Nephron (organoid): ENCODE results near the gene ST8SIA5.
A peak's percentile ranks its signal among the peaks of the same experiment; 100 is the strongest.

Experiments
- H3K27ac Mint-ChIP-seq, 3 experiments: 2 replicates each; pipeline ENCODE4 v1.8.0; 2020; ENCODE audit warnings: mixed read lengths in 3 of 3, mild to moderate bottlenecking in 2 of 3, moderate library complexity in 1 of 3
- H3K27me3 Mint-ChIP-seq: 2 replicates; pipeline ENCODE4 v1.8.0; 2021; ENCODE audit warnings: low read depth, mild to moderate bottlenecking, moderate library complexity, mixed read lengths
- H3K36me3 Mint-ChIP-seq: 2 replicates; pipeline ENCODE4 v1.8.0; 2020; ENCODE audit warnings: low read depth, mixed read lengths
- H3K4me1 Mint-ChIP-seq: 2 replicates; pipeline ENCODE4 v1.8.0; 2020; ENCODE audit warnings: mixed read lengths
- H3K4me3 Mint-ChIP-seq, 3 experiments: 2 replicates each; pipeline ENCODE4 v1.8.0; 2020; ENCODE audit warnings: mild to moderate bottlenecking in 3 of 3, mixed read lengths in 3 of 3, moderate library complexity in 2 of 3
- H3K9me3 Mint-ChIP-seq: 2 replicates; pipeline ENCODE4 v1.8.0; 2020; ENCODE audit warnings: mixed read lengths
- TF ChIP-seq, protein P1 (sequence below), 3 experiments: fragments of 200-600 bp; sonication (generic); IDR thresholded peaks; one replicate each; pipeline ENCODE4 v1.5.0; 2021; ENCODE audit warnings: antibody characterized with exemption in 3 of 3; ENCODE audit not compliant: unreplicated experiment in 3 of 3

Gene ST8SIA5

DNA sequence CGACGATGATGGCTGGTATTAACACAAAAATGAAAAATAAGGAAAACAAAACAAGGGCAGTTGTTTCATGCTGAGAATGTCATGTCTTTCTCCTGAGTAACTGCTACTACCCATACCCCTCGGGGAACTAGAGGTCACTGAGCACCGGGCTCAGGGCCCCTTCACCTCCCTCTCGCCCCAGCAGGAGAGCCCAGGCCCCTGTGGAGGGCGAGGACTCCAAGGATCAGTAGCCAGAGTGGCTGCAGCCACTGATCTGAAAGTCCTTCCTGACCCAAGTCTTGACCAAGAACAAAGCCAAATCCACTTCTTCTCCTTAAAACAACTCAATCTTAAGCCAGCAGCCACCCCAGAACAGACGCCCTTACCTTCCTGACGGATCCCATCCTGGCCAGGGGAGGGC lies 25.5 kb downstream of the ST8SIA5 start:
- TF ChIP-seq, protein P1, sequence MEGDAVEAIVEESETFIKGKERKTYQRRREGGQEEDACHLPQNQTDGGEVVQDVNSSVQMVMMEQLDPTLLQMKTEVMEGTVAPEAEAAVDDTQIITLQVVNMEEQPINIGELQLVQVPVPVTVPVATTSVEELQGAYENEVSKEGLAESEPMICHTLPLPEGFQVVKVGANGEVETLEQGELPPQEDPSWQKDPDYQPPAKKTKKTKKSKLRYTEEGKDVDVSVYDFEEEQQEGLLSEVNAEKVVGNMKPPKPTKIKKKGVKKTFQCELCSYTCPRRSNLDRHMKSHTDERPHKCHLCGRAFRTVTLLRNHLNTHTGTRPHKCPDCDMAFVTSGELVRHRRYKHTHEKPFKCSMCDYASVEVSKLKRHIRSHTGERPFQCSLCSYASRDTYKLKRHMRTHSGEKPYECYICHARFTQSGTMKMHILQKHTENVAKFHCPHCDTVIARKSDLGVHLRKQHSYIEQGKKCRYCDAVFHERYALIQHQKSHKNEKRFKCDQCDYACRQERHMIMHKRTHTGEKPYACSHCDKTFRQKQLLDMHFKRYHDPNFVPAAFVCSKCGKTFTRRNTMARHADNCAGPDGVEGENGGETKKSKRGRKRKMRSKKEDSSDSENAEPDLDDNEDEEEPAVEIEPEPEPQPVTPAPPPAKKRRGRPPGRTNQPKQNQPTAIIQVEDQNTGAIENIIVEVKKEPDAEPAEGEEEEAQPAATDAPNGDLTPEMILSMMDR (IDR thresholded peaks at IDR 0.05; ENCODE audit: unreplicated experiment in 3 of 3) = no peak
- H3K27ac Mint-ChIP-seq = no peak overlapping the region

DNA sequence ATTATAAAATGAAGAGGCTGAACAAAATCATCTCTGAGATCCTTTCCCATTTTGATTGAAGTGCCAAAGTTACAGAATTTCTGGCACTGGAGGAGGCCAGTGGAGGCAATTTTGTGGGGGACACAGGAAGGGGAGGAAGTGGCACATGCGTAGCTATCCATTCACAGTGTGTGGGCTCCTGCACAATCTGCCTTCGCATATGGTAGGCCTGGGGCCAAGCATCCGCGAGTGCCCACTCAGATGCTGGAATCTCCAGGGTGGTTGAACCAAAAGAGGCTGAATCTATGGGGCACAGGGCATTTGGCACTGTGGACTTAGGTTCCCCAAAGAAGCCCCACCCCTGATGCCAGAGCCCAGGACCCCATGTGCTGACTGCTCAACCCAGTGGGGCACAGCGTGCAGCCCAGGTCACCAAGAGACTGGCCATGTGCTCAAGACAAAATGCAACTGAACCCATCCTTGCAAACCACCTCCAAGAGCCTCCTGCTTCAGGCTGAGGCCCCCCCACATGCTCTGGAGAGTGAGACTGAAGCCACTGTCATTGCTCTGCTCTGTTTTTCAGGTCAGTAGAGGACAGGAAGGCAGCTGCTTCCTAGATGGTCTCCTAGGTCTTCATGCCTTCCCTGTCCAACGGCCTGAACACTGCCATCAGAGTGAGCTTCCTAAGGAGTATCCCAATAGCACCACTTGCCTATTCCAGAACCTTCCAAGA lies 28.5 kb downstream of the ST8SIA5 start:
- Mint-ChIP-seq H3K4me3 (no peak overlapping the region), H3K4me1 (no peaks in the 10 kb centered on the region), H3K36me3 (peaks cover 4% of the 10 kb centered on the region), H3K27ac (no peak overlapping the region), H3K9me3 (peaks cover 23% of the 10 kb centered on the region), H3K27me3 (peaks cover 4% of the 10 kb centered on the region)
- TF ChIP-seq, protein P1 (IDR thresholded peaks at IDR 0.05; ENCODE audit: unreplicated experiment in 3 of 3) = no peak

More for the DNA sequence above, 25.5 kb downstream of the ST8SIA5 start:
- Mint-ChIP-seq H3K4me3 (no peak overlapping the region), H3K9me3 (peaks cover 23% of the 10 kb centered on the region), H3K4me1 (no peaks in the 10 kb centered on the region), H3K36me3 (peaks cover 4% of the 10 kb centered on the region), H3K27me3 (peaks cover 4% of the 10 kb centered on the region)

DNA sequence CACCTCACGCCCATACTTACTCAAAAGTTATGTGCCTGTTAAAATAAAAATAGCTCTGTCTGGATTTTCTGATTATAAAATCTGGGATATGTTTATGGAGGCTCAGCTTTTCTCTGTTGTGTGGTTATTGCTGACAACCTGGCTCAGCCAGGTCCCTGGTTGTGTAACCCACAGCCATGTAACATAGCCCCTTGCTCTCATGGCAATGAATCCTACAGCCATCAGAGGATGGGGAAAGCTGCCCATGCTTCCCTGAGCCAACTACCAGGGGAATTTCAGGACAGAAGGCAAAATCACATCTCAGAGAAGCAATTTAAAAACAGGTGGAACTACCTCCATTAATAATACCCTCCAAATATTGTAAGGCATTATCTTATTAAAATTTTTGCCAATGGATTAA lies 29.7 kb downstream of the ST8SIA5 start:
- peaks cover 4% of the 10 kb centered on the region for H3K36me3 Mint-ChIP-seq
- peaks cover 4% of the 10 kb centered on the region for H3K27me3 Mint-ChIP-seq
- H3K4me1 Mint-ChIP-seq = no peaks in the 10 kb centered on the region
- TF ChIP-seq, protein P1 (IDR thresholded peaks at IDR 0.05; ENCODE audit: unreplicated experiment in 3 of 3) = no peak
- no peak overlapping the region for H3K4me3 Mint-ChIP-seq
- peaks cover 23% of the 10 kb centered on the region for H3K9me3 Mint-ChIP-seq
- no peak overlapping the region for H3K27ac Mint-ChIP-seq

DNA sequence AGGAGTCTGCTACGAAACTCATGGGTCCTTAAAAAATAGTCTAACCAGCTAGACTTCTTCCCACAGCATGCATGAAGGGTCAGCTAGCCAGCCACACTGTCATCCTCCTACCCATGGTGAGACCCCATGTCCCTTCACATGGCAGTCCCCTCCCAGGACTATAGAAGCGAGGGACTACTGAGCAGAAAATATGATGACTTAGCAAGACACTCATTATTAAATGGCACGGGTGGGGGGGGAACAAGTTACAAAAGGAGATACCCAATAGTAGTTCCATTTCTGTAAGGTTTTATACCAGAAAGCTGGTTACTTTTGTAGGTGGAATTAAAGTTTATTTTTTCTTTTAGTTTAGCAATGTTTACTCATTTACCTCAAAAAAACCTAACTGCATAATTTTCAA lies 31.5 kb downstream of the ST8SIA5 start:
- peaks cover 5% of the 10 kb centered on the region for H3K4me1 Mint-ChIP-seq
- no peak overlapping the region for H3K4me3 Mint-ChIP-seq
- H3K9me3 Mint-ChIP-seq = peaks cover 11% of the 10 kb centered on the region

DNA sequence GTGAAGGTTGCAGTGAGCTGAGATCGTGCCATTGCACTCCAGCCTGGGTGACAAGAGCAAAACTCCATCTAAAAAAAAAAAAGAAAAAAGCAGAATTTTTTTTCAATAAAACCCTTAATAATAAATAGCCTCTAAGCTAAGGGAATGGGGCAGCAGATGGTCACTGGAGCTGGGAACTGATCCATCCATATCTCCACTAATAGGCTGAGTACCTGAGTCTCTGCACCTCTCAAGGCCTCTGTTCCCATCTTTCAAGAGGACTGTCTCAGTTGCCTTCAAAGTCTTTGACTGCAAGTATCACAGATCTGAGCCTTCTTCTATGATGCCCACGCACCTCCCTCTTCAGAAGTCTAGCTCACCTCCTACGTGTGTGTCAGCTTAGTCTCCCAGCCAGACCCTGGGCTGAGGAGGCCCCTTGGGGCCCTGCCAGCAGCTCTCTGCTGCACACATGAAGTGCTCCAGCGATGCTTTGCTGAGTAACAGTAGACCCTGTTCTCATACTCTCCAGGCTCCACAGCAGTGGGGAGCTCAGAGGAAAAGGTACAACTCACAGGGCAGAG lies 32.9 kb downstream of the ST8SIA5 start:
- TF ChIP-seq, protein P1 (IDR thresholded peaks at IDR 0.05; ENCODE audit: unreplicated experiment in 3 of 3) = no peak
- H3K4me3 Mint-ChIP-seq = no peak overlapping the region
- peaks cover 11% of the 10 kb centered on the region for H3K4me1 Mint-ChIP-seq
- peaks cover 4% of the 10 kb centered on the region for H3K27me3 Mint-ChIP-seq
- no peaks in the 10 kb centered on the region for H3K36me3 Mint-ChIP-seq
- H3K9me3 Mint-ChIP-seq = peaks cover 3% of the 10 kb centered on the region
- H3K27ac Mint-ChIP-seq = peak overlapping the region in 1 of 3 experiments; percentile 55

More for the DNA sequence above, 31.5 kb downstream of the ST8SIA5 start:
- Mint-ChIP-seq H3K27ac (no peak overlapping the region), H3K27me3 (peaks cover 4% of the 10 kb centered on the region), H3K36me3 (peaks cover 4% of the 10 kb centered on the region)
- TF ChIP-seq, protein P1 (IDR thresholded peaks at IDR 0.05; ENCODE audit: unreplicated experiment in 3 of 3) = no peak

DNA sequence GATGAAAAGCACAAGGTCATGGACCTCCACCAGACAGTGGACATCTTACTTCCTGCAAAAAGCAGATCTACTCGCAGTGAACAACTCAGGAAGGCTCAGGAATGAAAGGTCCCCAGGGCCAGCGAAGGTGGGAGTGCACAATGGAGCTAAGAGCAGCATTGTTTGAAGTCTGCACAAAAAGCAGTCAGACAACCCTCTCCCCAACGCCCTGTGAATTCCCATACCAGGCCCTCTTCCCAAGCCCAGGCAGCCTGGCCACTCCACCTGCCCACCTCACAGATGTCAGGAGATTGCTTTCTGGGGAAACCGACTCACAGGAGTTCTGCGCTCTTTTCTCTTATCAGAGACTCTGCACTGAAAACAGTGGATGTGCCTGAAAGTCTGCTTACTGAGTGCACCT lies 34.8 kb downstream of the ST8SIA5 start:
- Mint-ChIP-seq H3K27ac (peak overlapping the region in 1 of 3 experiments; percentile 17), H3K4me1 (peaks cover 25% of the 10 kb centered on the region), H3K36me3 (no peaks in the 10 kb centered on the region), H3K27me3 (peaks cover 4% of the 10 kb centered on the region), H3K9me3 (no peaks in the 10 kb centered on the region), H3K4me3 (no peak overlapping the region)
- TF ChIP-seq, protein P1 (IDR thresholded peaks at IDR 0.05; ENCODE audit: unreplicated experiment in 3 of 3) = no peak
